ENCODE measurements around the gene SYNGR3. TPM values are rescaled to one million over a fixed set of nuclear protein-coding genes. Genes with fewer than 3 reads are reported as not detected.
A peak's percentile ranks its signal among the peaks of the same experiment; 100 is the strongest.

Gene SYNGR3
- total RNA-seq, 2 experiments from 2014 or later: 5.4 to 7.2 TPM

DNA sequence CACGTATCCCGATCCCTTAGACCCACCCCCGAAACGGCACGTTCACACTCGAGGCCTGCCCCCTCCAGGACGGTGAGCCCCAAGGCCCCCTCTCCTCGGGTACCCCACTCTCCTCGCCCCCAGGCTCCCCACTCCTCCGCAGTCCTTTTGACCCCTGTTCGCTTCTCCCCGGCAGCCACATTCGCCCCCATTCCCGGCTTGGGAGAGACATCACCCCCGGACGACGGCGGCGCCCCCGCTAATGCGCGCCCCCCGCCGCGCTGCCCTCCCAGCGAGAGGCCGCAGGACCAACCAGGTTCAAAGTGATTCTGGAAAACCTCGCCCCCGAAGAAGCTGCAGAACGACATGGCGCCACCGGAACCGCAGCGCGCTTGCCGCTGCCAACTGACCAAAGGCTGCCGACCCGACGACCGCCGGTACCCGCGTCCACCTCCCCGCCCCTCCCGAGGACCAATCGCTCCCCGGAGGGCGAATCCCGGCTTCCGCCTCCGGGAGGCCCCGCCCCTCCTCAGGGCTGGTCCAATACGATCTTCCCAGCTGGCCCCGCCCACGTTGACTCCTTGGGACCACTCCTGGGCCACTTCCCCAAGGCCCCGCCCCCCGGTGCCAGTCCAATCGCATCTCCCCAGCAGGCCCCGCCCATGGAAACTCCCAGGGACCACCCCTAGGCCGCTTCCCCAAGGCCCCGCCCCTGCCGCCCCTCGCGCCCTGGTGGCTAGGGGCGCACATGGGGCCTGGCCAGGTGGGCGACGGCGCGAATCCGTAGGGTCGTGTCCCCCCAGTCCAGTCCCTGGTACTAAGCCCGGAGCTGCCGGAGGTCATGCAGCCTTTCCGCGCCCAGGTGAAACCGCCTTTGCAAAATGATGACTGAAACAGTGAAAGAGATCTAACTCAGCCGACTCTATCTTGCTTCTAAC is 46.7 kb upstream of the SYNGR3 start, which contains the start of gene MSRB1:
Gene MSRB1 (minus strand): TSS at position 390 of the 917 bp plus-strand sequence. CDS start 43 bp downstream, at position 347.
- Mint-ChIP-seq H3K4me1 (ENCODE audit: low read depth) (peaks cover 23% of the 10 kb centered on the region), H3K9me3 (no peaks in the 10 kb centered on the region), H3K27ac (peak within 1 kb of the TSS; percentile 86), H3K4me3 (peak within 1 kb of the TSS; percentile 82), H3K36me3 (ENCODE audit: low read depth) (peaks cover 4% of the 10 kb centered on the region), H3K27me3 (no peaks in the 10 kb centered on the region)
- ChIA-PET CTCF (interaction anchor here (1.0 to 1.5 kb wide), 5 partner anchors 10 to 237 kb away, joined by 3 to 8 read pairs (median 4); partner anchors contain the start of gene MAPK8IP3), POLR2A (interaction anchor here (0.6 to 9.2 kb wide), 5 partner anchors 20 to 1721 kb away, joined by 3 to 113 read pairs (median 3); partner anchors contain the start of genes NDUFB10, RNF151 and RPS2)
- TF ChIP-seq, protein P1, sequence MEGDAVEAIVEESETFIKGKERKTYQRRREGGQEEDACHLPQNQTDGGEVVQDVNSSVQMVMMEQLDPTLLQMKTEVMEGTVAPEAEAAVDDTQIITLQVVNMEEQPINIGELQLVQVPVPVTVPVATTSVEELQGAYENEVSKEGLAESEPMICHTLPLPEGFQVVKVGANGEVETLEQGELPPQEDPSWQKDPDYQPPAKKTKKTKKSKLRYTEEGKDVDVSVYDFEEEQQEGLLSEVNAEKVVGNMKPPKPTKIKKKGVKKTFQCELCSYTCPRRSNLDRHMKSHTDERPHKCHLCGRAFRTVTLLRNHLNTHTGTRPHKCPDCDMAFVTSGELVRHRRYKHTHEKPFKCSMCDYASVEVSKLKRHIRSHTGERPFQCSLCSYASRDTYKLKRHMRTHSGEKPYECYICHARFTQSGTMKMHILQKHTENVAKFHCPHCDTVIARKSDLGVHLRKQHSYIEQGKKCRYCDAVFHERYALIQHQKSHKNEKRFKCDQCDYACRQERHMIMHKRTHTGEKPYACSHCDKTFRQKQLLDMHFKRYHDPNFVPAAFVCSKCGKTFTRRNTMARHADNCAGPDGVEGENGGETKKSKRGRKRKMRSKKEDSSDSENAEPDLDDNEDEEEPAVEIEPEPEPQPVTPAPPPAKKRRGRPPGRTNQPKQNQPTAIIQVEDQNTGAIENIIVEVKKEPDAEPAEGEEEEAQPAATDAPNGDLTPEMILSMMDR (IDR thresholded peaks at IDR 0.05): no peak
- intact Hi-C loops (cut with micrococcal nuclease): no loop called here
- ATAC-seq (peak; percentile 99), DNase-seq (peak; percentile 100)

DNA sequence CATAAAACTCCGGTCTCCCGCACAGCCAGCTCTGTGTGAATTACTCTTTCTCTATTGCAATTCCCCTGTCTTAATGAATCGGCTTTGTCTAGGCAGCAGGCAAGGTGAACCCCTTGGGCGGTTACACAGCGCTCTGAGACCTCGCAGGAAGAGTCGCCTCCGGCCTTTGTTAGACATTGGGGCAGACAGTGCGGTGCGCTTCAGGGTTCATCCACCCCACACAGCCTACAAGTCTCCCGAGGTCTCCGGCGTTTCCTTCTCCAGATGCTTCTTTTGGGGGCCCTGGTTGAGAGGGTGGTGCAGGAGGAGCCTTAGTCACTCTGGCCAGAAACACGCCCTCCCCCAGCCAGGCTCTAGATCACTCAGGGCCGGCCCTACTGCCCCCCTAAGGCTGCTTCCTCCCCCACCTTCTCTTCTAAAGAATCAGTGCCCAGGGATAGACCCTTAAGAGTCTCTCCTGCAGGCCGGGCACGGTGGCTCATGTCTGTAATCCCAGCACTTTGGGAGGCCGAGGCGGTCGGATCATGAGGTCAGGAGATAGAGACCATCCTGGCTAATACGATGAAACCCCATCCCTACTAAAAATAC is 45.1 kb upstream of the SYNGR3 start:
- Mint-ChIP-seq H3K36me3 (ENCODE audit: low read depth) (no peaks in the 10 kb centered on the region), H3K4me3 (peak overlapping the region; percentile 82), H3K9me3 (no peaks in the 10 kb centered on the region), H3K27me3 (no peaks in the 10 kb centered on the region), H3K27ac (no peak overlapping the region), H3K4me1 (ENCODE audit: low read depth) (peaks cover 23% of the 10 kb centered on the region)
- POLR2A ChIA-PET: interaction anchor here (1.1 to 9.2 kb wide), 3 partner anchors 10 to 208 kb away, joined by 3 to 113 read pairs (median 4); partner anchors contain the start of genes NDUFB10, RNF151 and RPS2
- intact Hi-C loops (cut with micrococcal nuclease): no loop called here
- ATAC-seq (no peak), DNase-seq (no peak)
- TF ChIP-seq, protein P1 (IDR thresholded peaks at IDR 0.05): no peak
- CTCF ChIA-PET: interaction anchor here (1.5 kb wide), 1 partner anchor 16 kb away, joined by 8 read pairs; no protein-coding TSS in a partner anchor

DNA sequence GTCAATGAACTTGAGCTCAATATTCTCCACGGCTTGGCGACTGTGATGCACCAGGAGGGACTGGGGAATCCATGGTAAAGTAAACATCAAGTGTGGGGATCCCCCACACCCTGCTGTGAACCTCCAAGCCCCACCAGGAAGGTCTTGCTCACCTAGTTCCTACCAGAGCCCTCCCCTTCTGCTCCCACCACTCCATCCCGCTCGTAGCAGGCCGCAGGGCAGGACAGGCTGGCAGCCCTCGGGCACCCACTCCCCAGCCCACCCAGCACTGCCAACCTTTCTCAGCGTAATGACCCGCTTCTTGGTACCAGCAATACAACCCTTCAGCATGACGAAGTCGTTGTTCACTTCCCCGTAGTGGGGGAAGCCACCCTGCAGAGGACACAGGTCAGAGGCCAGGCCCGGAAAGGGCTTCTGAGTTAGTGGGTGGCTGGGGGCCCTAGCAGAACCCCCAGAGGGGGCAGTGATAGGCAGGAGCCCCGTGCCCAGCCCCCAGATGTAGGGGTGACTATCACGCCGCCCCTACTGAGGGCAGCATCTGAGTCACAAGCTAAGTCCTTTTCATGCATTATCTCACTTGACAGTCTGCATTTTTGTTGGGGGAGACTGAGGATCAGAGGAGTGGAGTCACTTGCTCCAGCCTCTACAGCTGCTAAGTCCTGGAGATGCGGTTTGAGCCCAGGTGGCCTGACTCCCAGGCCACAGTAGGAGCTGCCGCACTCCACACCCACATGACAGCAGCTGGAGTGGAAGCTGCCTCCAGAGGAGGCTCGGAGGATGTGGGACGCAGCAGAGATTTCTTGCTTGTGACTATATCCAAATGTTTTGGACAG is 44.0 kb upstream of the SYNGR3 start:
- Mint-ChIP-seq H3K36me3 (ENCODE audit: low read depth) (no peaks in the 10 kb centered on the region), H3K9me3 (no peaks in the 10 kb centered on the region), H3K4me3 (no peak overlapping the region), H3K27me3 (no peaks in the 10 kb centered on the region), H3K4me1 (ENCODE audit: low read depth) (peaks cover 23% of the 10 kb centered on the region), H3K27ac (no peak overlapping the region)
- ChIA-PET CTCF (interaction anchor here (1.2 kb wide), 1 partner anchor 19 kb away, joined by 3 read pairs; the partner anchor contains the start of gene RPS2), POLR2A (interaction anchor here (0.9 to 9.2 kb wide), 4 partner anchors 11 to 207 kb away, joined by 3 to 113 read pairs (median 4); partner anchors contain the start of genes NDUFB10, RNF151 and RPS2)
- intact Hi-C loops (cut with micrococcal nuclease): no loop called here
- DNase-seq (no peak), ATAC-seq (no peak)
- TF ChIP-seq, protein P1 (IDR thresholded peaks at IDR 0.05): no peak

DNA sequence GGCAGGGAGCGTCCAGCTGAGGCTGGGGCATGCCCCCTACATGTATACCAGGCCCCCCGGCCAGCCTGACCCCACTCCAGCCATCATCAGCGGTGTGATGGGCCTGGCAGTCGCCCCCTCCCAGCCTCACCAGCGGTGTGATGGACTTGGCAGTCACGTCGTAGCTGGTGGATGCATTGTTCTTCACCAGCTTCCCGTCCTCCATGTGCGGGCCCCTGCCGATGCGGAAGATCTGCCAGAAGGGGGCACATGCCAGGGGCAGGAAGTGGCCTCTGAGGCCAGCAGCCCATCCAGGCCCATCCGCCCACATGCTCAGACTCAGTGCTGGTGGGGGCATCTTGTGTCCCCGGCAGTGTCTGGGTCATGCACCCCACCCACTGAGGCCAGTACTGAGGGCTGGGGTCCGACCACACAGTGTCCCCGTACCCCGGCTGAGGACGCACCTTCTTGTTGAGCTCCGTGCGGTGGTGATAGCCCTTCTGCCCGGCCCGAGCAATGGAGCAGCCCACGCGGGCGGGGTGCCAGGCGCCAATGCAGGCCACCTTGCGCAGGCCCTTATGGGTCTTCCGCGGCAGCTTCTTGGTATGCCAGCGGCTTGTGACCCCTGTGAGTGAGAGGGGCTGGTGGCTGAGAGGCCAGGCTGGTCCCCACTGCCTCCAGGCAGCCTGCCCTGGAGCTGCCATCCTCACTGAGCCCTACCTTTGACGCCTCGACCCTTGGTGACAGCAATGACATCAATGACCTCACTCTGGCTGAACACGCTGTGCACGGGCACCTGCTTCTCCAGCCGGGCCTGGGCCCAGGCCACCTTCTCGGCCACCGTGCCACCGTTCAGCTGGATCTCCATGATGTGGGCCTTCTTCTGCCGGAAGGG is 43.0 kb upstream of the SYNGR3 start:
- intact Hi-C loops (cut with micrococcal nuclease): no loop called here
- no peaks in the 10 kb centered on the region for H3K36me3 Mint-ChIP-seq (ENCODE audit: low read depth)
- POLR2A ChIA-PET: interaction anchor here (0.9 to 9.2 kb wide), 2 partner anchors 16 to 44 kb away, joined by 3 to 113 read pairs; partner anchors contain the start of genes NDUFB10, RNF151 and RPS2
- no peak for DNase-seq
- TF ChIP-seq, protein P1 (IDR thresholded peaks at IDR 0.05): no peak
- H3K4me1 Mint-ChIP-seq (ENCODE audit: low read depth): peaks cover 21% of the 10 kb centered on the region
- no peaks in the 10 kb centered on the region for H3K9me3 Mint-ChIP-seq
- H3K27ac Mint-ChIP-seq: no peak overlapping the region
- ATAC-seq: no peak
- CTCF ChIA-PET: interaction anchor here (1.2 to 1.6 kb wide), 2 partner anchors 18 to 57 kb away, joined by 3 read pairs; partner anchors contain the start of gene RPS2
- H3K4me3 Mint-ChIP-seq: no peak overlapping the region
- no peaks in the 10 kb centered on the region for H3K27me3 Mint-ChIP-seq

All from activated CD8-positive, alpha-beta T cell treated with anti-CD3 and anti-CD28 coated beads for 36 hours (primary cell).